ENCODE results near the gene SLC12A7. TPM values are rescaled to one million over a fixed set of nuclear protein-coding genes. Genes with fewer than 3 reads are reported as not detected.

Gene SLC12A7
- total RNA-seq, 1 experiment from 2014 or later, result 30.8 TPM

Small RNA genes lying within 50 kb of the gene (microRNA-seq; reads per million reads assigned to microRNA genes)
- gene MIR4635 (ENCODE audit: borderline microRNAs expressed), result not detected

Other genes with a start within 250 kb of the SLC12A7 start
- 67.4 and 70.5 TPM in 2 replicates for gene BRD9, start 219.3 kb downstream of the SLC12A7 start, total RNA-seq (2021)
- 40.6 and 42.6 TPM in 2 replicates for gene TRIP13, start 219.2 kb downstream of the SLC12A7 start, total RNA-seq (2021)
- 7.3 and 7.7 TPM in 2 replicates for gene NKD2, start 103.3 kb downstream of the SLC12A7 start, total RNA-seq (2021)
- gene SLC6A19, start 89.5 kb upstream of the SLC12A7 start, total RNA-seq (2021), result not detected in 2 replicates
- not detected in 2 replicates for gene SLC6A18, start 113.3 kb upstream of the SLC12A7 start, total RNA-seq (2021)
- 13.3 and 15.5 TPM in 2 replicates for gene TERT, start 183.0 kb upstream of the SLC12A7 start, total RNA-seq (2021)
- 104 and 108 TPM in 2 replicates for gene CLPTM1L, start 233.0 kb upstream of the SLC12A7 start, total RNA-seq (2021)

Data from H9 (cell line).